ENCODE data around the gene TIMELESS. TPM values are rescaled to one million over a fixed set of nuclear protein-coding genes. Genes with fewer than 3 reads are reported as not detected.

Gene TIMELESS
- total and polyA plus RNA-seq, 10 of the 15 experiments (the other 5 are each of a cell fraction or from before 2014, with no cell fraction given) = 5.8 to 57.8 (median 31.8) TPM

DNA sequence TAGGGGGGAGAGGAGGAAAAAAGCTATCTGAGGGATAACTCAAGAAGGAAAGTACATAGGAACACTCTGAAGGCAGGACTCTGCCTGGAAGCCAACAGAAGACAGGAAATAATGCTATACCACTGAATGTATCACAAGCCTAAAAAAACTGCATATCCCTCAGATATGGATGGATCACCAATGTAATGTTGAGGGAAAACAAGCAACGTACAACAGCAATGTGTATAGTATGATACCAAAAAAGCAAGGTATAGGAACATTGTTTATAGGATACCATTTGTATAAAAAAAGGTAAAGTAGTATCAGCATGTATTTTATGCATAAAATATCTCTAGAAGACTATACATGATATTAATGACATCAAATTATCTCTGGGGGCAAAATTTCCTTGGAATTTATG is 35.3 kb upstream of the TIMELESS start:
- ChIA-PET SMC1A (ENCODE audit: uncharacterized antibody, unreplicated experiment) (interaction anchor here (1.7 kb wide), 1 partner anchor 14 kb away, joined by 5 read pairs; no protein-coding TSS in a partner anchor), POLR2A (no interaction called here), CTCF (interaction anchor here (0.9 to 1.3 kb wide), 3 partner anchors 11 to 219 kb away, joined by 3 to 4 read pairs (median 4); no protein-coding TSS in a partner anchor), RAD21 (ENCODE audit: unreplicated experiment) (interaction anchor here (1.2 kb wide), 1 partner anchor 85 kb away, joined by 3 read pairs; no protein-coding TSS in a partner anchor)
- no peaks in the 10 kb centered on the region for H3K9me3 ChIP-seq (replicated peaks; ENCODE audit: control insufficient read depth, insufficient read depth, low read length)
- H3K36me3 ChIP-seq (ENCODE audit: control insufficient read depth in 2 of 2, insufficient read depth in 2 of 2, low read length in 1 of 2) = no peaks in the 10 kb centered on the region; a peak in 1 of 4 replicates
- peaks cover 12% of the 10 kb centered on the region for H3K4me1 ChIP-seq (ENCODE audit: control insufficient read depth, insufficient read depth, low read length)
- H3K27me3 ChIP-seq (replicated peaks in 1 of 2; ENCODE audit: control insufficient read depth in 2 of 2, insufficient read depth in 2 of 2, low read length in 1 of 2) = peaks cover 0 to 2% of the 10 kb centered on the region in 2 experiments; a peak in 2 of 4 replicates
- no TSS peak for BruUV-seq (replicated peaks)
- H3K79me2 ChIP-seq (ENCODE audit: control insufficient read depth, insufficient read depth, low read length) = no peaks in the 10 kb centered on the region
- no peak overlapping the region for H3K4me2 ChIP-seq (ENCODE audit: control insufficient read depth, insufficient read depth)
- DNase-seq (ENCODE audit: low read depth, low spot score) (no peak), ATAC-seq (no peak), FAIRE-seq (no peak)
- no peak overlapping the region for H2AFZ ChIP-seq (ENCODE audit: control insufficient read depth, low read depth, low read length)
- no peak overlapping the region for H3K27ac ChIP-seq (ENCODE audit: control insufficient read depth, insufficient read depth)
- 81% methylated on average over 1 of the region's 1 CpG for whole genome bisulfite sequencing (ENCODE audit: insufficient coverage, insufficient replicate concordance, low lambda C conversion rate, missing lambda C conversion rate)
- TF ChIP-seq MEF2A (IDR thresholded peaks at IDR 0.05; ENCODE audit: insufficient read depth, low read depth, low read length) = no peak
- no peak for TF ChIP-seq RB1 (IDR thresholded peaks at IDR 0.05; ENCODE audit: borderline replicate concordance)
- TF ChIP-seq WRNIP1 (IDR thresholded peaks at IDR 0.05; ENCODE audit: borderline replicate concordance, low read depth, low read length) = no peak
- no peak for TF ChIP-seq STAT3 (IDR thresholded peaks at IDR 0.05; ENCODE audit: low read depth, low read length)
- no peak for TF ChIP-seq RBBP5 (conservative IDR thresholded peaks at IDR 0.05)
- TF ChIP-seq YY1 (IDR thresholded peaks at IDR 0.05; ENCODE audit: low read depth, low read length) = no peak
- TF ChIP-seq EZH2 (IDR thresholded peaks at IDR 0.05; ENCODE audit: borderline replicate concordance, control insufficient read depth, low read depth, low read length) = no peak
- no peak overlapping the region for H3K9ac ChIP-seq (ENCODE audit: control insufficient read depth, insufficient read depth, low read length)
- in situ Hi-C loops (cut with MboI) (no loop called here), intact Hi-C loops (cut with micrococcal nuclease; ENCODE audit: unreplicated experiment) (no loop called here)
- H3K4me3 ChIP-seq = no peak overlapping the region
- no peaks in the 10 kb centered on the region for H4K20me1 ChIP-seq (ENCODE audit: control insufficient read depth, insufficient read depth)

GRCh38 chr12:56479625-56480024 is 30.4 kb upstream of the TIMELESS start:
- no TSS peak for BruUV-seq (replicated peaks)
- H3K4me1 ChIP-seq (ENCODE audit: control insufficient read depth, insufficient read depth, low read length) = peaks cover 14% of the 10 kb centered on the region
- no peaks in the 10 kb centered on the region for H3K79me2 ChIP-seq (ENCODE audit: control insufficient read depth, insufficient read depth, low read length)
- ChIA-PET POLR2A (interaction anchor here (0.7 kb wide), 1 partner anchor 12 kb away, joined by 3 read pairs; no protein-coding TSS in a partner anchor), RAD21 (ENCODE audit: unreplicated experiment) (interaction anchor here (0.6 kb wide), 1 partner anchor 94 kb away, joined by 3 read pairs; no protein-coding TSS in a partner anchor), CTCF (no interaction called here), SMC1A (ENCODE audit: uncharacterized antibody, unreplicated experiment) (interaction anchor here (0.9 to 3.1 kb wide), 2 partner anchors 9 to 19 kb away, joined by 3 to 9 read pairs; no protein-coding TSS in a partner anchor)
- 99% methylated on average over 7 of the region's 7 CpGs for WGBS (ENCODE audit: insufficient coverage, insufficient replicate concordance, low lambda C conversion rate, missing lambda C conversion rate)
- no peaks in the 10 kb centered on the region for H3K9me3 ChIP-seq (replicated peaks; ENCODE audit: control insufficient read depth, insufficient read depth, low read length)
- in situ Hi-C loops (cut with MboI) = no loop called here
- H3K4me2 ChIP-seq (ENCODE audit: control insufficient read depth, insufficient read depth) = no peak overlapping the region
- H3K4me3 ChIP-seq = no peak overlapping the region
- H3K27ac ChIP-seq (ENCODE audit: control insufficient read depth, insufficient read depth) = no peak overlapping the region
- no peaks in the 10 kb centered on the region for H3K27me3 ChIP-seq (replicated peaks in 1 of 2; ENCODE audit: control insufficient read depth in 2 of 2, insufficient read depth in 2 of 2, low read length in 1 of 2)
- H3K9ac ChIP-seq (ENCODE audit: control insufficient read depth, insufficient read depth, low read length) = no peak overlapping the region
- H2AFZ ChIP-seq (ENCODE audit: control insufficient read depth, low read depth, low read length) = no peak overlapping the region
- H4K20me1 ChIP-seq (ENCODE audit: control insufficient read depth, insufficient read depth) = peaks cover 3% of the 10 kb centered on the region; the same call in 1 of the 2 replicates
- ATAC-seq (no peak), DNase-seq (ENCODE audit: low read depth, low spot score) (no peak), FAIRE-seq (no peak)
- intact Hi-C loops (cut with micrococcal nuclease; ENCODE audit: unreplicated experiment) = no loop called here
- H3K36me3 ChIP-seq (ENCODE audit: control insufficient read depth in 2 of 2, insufficient read depth in 2 of 2, low read length in 1 of 2) = no peaks in the 10 kb centered on the region; a peak in 1 of 4 replicates
- TF ChIP-seq FOXM1 (IDR thresholded peaks at IDR 0.05; ENCODE audit: low read depth, low read length) (no peak), IRF4 (IDR thresholded peaks at IDR 0.05; ENCODE audit: low read depth, low read length) (no peak), MLLT1 (IDR thresholded peaks at IDR 0.05) (no peak), RCOR1 (conservative IDR thresholded peaks at IDR 0.05; ENCODE audit: low read depth, low read length) (no peak), BCL11A (IDR thresholded peaks at IDR 0.05; ENCODE audit: low read depth, low read length) (no peak), CBX5 (IDR thresholded peaks at IDR 0.05; ENCODE audit: low read depth) (no peak)
- TF ChIP-seq, protein P1, sequence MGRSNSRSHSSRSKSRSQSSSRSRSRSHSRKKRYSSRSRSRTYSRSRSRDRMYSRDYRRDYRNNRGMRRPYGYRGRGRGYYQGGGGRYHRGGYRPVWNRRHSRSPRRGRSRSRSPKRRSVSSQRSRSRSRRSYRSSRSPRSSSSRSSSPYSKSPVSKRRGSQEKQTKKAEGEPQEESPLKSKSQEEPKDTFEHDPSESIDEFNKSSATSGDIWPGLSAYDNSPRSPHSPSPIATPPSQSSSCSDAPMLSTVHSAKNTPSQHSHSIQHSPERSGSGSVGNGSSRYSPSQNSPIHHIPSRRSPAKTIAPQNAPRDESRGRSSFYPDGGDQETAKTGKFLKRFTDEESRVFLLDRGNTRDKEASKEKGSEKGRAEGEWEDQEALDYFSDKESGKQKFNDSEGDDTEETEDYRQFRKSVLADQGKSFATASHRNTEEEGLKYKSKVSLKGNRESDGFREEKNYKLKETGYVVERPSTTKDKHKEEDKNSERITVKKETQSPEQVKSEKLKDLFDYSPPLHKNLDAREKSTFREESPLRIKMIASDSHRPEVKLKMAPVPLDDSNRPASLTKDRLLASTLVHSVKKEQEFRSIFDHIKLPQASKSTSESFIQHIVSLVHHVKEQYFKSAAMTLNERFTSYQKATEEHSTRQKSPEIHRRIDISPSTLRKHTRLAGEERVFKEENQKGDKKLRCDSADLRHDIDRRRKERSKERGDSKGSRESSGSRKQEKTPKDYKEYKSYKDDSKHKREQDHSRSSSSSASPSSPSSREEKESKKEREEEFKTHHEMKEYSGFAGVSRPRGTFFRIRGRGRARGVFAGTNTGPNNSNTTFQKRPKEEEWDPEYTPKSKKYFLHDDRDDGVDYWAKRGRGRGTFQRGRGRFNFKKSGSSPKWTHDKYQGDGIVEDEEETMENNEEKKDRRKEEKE (IDR thresholded peaks at IDR 0.05) = no peak

All from GM12878 (cell line).